ENCODE results near the gene SLC6A3. TPM values are rescaled to one million over a fixed set of nuclear protein-coding genes. Genes with fewer than 3 reads are reported as not detected.

The SLC6A3 gene
- total RNA-seq, 4 donors from 2014 or later = 0.16 TPM; not detected in 3

DNA sequence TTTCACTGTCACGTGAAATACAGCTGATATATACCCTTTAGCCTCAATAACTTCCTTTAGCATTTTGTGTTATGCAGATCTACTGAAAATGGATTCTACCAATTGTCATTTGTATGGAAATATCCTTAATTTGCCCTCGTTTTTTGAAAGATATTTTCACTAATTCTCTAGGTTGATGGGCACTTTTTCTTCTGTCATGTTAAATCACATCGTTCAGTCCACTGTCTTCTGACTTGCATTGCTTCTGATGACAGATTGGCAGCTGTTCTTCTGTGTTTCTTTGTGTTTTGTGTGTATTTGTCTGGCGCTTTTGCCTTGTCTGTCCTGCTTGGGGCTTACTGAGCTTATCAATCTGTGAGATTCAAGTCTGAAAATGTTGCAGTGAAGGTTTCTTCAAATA, 90.7 kb downstream of the SLC6A3 start:
- H3K27me3 ChIP-seq = peaks cover 25% of the 10 kb centered on the region
- H3K36me3 ChIP-seq = no peaks in the 10 kb centered on the region
- WGBS = 57% methylated on average over 4 of the region's 4 CpGs
- no peak for DNase-seq (ENCODE audit: low spot score in 2 of 2)
- no peaks in the 10 kb centered on the region for H3K9me3 ChIP-seq
- H3K27ac ChIP-seq = no peak overlapping the region
- H3K4me1 ChIP-seq = no peaks in the 10 kb centered on the region
- TF ChIP-seq, protein P1, sequence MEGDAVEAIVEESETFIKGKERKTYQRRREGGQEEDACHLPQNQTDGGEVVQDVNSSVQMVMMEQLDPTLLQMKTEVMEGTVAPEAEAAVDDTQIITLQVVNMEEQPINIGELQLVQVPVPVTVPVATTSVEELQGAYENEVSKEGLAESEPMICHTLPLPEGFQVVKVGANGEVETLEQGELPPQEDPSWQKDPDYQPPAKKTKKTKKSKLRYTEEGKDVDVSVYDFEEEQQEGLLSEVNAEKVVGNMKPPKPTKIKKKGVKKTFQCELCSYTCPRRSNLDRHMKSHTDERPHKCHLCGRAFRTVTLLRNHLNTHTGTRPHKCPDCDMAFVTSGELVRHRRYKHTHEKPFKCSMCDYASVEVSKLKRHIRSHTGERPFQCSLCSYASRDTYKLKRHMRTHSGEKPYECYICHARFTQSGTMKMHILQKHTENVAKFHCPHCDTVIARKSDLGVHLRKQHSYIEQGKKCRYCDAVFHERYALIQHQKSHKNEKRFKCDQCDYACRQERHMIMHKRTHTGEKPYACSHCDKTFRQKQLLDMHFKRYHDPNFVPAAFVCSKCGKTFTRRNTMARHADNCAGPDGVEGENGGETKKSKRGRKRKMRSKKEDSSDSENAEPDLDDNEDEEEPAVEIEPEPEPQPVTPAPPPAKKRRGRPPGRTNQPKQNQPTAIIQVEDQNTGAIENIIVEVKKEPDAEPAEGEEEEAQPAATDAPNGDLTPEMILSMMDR (IDR thresholded peaks at IDR 0.05) = no peak
- TF ChIP-seq POLR2A (IDR thresholded peaks at IDR 0.05) = no peak
- TF ChIP-seq POLR2AphosphoS5 (IDR thresholded peaks at IDR 0.05) = no peak
- TF ChIP-seq EP300 (IDR thresholded peaks at IDR 0.05) = no peak
- no peak overlapping the region for H3K4me3 ChIP-seq

DNA sequence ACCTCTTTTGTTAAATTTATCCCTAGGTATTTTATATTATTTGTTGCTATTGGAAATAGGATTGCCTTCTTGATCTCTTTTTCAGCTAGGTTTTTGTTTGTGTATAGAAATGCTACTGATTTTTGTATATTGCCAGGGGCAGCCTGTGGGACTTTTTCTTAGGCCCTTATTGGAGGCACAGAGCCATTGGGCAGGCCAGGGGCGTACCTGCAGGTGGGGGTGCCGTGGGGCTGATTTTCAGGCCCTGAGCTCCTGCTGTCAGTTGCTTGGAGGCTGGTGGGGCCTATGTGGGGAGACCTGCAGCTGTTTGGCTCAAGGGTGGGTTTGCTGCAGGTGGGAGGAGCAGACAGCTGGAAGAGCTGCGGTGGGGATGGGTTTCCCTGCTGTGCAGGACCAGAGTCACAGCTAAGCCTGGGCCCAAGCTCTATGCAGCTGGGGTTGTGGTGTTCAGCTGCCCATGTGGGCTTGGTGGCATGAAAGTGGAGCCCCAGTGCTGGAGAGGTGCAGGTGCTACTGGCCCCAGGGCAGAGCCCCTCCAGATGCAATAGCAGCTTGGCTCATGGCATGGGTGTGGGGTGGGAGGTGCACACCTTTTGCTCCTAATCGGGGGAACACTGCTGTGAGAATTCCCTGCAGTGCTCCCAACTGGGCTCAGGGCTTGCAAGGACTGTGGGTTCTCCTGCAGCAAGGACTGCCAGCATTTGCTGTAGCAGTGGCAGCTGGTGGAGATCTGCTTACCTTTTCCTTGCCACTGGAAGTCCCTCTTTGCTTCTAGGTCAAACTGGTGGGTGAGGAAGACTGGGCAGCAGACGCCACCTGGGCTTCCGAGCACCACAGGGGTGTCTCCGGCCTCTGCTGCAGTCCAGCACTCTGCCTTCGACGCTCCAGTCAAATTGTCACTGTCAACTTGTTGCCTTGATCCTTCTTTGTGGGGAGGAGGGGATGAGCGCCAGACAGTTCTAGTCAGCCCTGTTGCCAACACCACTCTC, 92.7 kb downstream of the SLC6A3 start:
- WGBS = 68% methylated on average over 9 of the region's 10 CpGs
- TF ChIP-seq EP300 (IDR thresholded peaks at IDR 0.05) (no peak), POLR2A (IDR thresholded peaks at IDR 0.05) (no peak), POLR2AphosphoS5 (IDR thresholded peaks at IDR 0.05) (no peak)
- TF ChIP-seq, protein P1 (IDR thresholded peaks at IDR 0.05) = no peak
- no peak for DNase-seq (ENCODE audit: low spot score in 2 of 2)
- Histone ChIP-seq H3K9me3 (no peaks in the 10 kb centered on the region), H3K4me1 (no peaks in the 10 kb centered on the region), H3K4me3 (no peak overlapping the region), H3K36me3 (no peaks in the 10 kb centered on the region), H3K27ac (no peak overlapping the region), H3K27me3 (peaks cover 10% of the 10 kb centered on the region)

DNA sequence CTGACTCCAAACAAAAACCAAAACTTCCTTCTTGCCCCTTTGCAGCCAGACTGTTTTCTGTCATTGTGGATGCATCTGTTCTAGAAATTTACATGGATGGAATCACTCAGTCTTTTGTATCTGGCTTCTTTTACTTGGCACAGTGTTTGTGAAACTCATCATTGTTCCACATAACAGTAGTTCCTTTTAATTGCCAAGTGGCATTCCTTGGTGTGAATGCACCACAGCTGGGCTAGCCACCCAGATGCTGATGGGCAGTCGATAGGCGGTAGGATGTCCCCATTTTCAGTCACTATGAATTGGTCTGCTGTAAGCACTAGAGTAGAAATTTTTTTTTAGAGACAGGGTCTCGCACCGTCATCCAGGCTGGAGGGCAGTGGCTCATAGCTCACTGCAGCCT, 94.1 kb downstream of the SLC6A3 start:
- Histone ChIP-seq H3K27me3 (peaks cover 2% of the 10 kb centered on the region), H3K36me3 (no peaks in the 10 kb centered on the region), H3K4me1 (peaks cover 2% of the 10 kb centered on the region), H3K27ac (no peak overlapping the region), H3K4me3 (no peak overlapping the region), H3K9me3 (no peaks in the 10 kb centered on the region)
- no peak for DNase-seq (ENCODE audit: low spot score in 2 of 2)
- TF ChIP-seq, protein P1 (IDR thresholded peaks at IDR 0.05) = no peak
- no peak for TF ChIP-seq POLR2AphosphoS5 (IDR thresholded peaks at IDR 0.05)
- no peak for TF ChIP-seq POLR2A (IDR thresholded peaks at IDR 0.05)
- TF ChIP-seq EP300 (IDR thresholded peaks at IDR 0.05) = no peak
- WGBS = 79% methylated on average over 4 of the region's 4 CpGs

DNA sequence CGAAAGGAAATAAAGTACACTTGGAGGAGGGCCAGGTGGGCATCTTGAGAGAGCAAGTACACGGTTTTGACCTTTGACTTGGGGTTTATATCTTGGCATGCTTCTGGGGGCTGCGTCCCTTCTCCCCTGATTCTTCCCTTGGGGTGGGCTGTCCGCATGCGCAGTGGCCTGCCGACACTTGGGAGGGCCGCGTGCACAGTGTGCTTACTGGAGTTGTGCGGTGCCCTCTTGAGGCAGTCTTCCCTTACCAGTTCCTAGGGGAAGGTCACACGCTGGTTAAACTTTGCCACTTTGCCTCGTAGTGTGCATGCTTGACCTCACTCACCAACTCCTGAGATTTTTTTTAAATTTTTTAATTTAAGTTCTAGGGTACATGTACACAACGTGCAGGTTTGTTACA, 96.0 kb downstream of the SLC6A3 start:
- TF ChIP-seq EP300 (IDR thresholded peaks at IDR 0.05) (no peak), POLR2AphosphoS5 (IDR thresholded peaks at IDR 0.05) (no peak), POLR2A (IDR thresholded peaks at IDR 0.05) (no peak)
- TF ChIP-seq, protein P1 (IDR thresholded peaks at IDR 0.05) = no peak
- Histone ChIP-seq H3K27me3 (no peaks in the 10 kb centered on the region), H3K36me3 (no peaks in the 10 kb centered on the region), H3K4me3 (no peak overlapping the region), H3K9me3 (no peaks in the 10 kb centered on the region), H3K27ac (no peak overlapping the region), H3K4me1 (peaks cover 12% of the 10 kb centered on the region)
- no peak for DNase-seq (ENCODE audit: low spot score in 2 of 2)
- 52% methylated on average over 10 of the region's 12 CpGs for WGBS

DNA sequence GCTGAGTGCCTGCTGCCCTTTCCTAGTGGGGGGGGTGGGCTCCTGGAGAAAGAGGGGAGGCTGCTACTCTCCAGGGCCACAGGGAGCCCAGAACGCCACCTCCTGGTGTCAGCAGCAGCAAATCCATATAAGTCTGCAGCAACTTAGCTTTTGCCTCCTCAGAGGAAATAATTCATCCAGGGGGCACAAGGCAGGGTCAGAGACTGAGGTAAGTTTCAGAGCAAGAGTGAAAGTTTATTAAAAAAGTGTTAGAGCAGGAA, 96.3 kb downstream of the SLC6A3 start:
- no peaks in the 10 kb centered on the region for H3K36me3 ChIP-seq
- H3K27ac ChIP-seq = no peak overlapping the region
- WGBS = 67% methylated on average over 1 of the region's 1 CpG
- H3K9me3 ChIP-seq = no peaks in the 10 kb centered on the region
- peaks cover 15% of the 10 kb centered on the region for H3K4me1 ChIP-seq
- no peak for DNase-seq (ENCODE audit: low spot score in 2 of 2)
- no peak overlapping the region for H3K4me3 ChIP-seq
- TF ChIP-seq, protein P1 (IDR thresholded peaks at IDR 0.05) = no peak
- TF ChIP-seq POLR2AphosphoS5 (IDR thresholded peaks at IDR 0.05) (no peak), POLR2A (IDR thresholded peaks at IDR 0.05) (no peak)
- H3K27me3 ChIP-seq = no peaks in the 10 kb centered on the region

Measured in suprapubic skin (tissue), 4 donors.